ENCODE measurements around the gene CAV3. TPM values are rescaled to one million over a fixed set of nuclear protein-coding genes. Genes with fewer than 3 reads are reported as not detected.
"Not testable (repeated sequence)": the region's sequence is repeated elsewhere in the genome, so short reads cannot be mapped to it uniquely, and the experiment has no call there.

The CAV3 gene
- polyA plus RNA-seq (2013, experiment 1 of 2; ENCODE audit: insufficient read length) = 1.1 TPM
- 9.1 TPM for polyA plus RNA-seq (2013, experiment 2 of 2; ENCODE audit: insufficient read length)

DNA sequence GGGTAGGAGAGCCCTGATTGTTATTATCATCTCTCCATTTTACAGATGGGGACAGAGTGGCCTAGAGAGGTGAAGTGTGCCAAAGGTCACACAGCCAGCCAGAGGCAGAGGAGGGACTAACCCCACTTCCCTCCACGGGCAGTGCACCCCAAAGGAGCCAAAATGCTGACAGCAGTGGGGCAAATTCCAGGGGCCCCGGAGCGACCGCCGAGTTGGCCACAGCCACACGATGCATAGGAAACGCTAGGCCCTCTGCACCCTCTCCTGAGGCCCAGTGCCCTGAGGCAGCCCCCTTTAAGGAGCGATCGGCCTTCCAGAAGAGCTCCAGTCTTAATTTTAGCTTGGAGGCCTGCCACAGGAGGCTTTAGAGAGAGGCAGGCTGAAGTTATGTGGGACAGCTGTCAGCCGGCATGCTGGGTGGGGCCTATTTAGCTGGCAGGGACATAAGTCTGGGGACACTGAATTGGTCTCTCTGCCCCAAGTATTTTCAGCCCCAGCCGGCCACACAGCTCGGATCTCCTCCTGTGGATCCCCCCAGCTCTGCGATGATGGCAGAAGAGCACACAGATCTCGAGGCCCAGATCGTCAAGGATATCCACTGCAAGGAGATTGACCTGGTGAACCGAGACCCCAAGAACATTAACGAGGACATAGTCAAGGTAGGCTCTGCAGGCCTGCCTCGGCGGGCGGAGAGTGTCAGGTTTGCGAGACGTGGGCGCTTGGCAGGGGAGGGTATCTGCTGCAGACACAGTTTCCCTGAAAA lies at the start of gene CAV3:
Gene CAV3, plus strand, starts transcription at position 471 of the 763 bp plus-strand sequence. Its CDS starts 75 bp downstream, at position 546.
- no peak for DNase-seq

DNA sequence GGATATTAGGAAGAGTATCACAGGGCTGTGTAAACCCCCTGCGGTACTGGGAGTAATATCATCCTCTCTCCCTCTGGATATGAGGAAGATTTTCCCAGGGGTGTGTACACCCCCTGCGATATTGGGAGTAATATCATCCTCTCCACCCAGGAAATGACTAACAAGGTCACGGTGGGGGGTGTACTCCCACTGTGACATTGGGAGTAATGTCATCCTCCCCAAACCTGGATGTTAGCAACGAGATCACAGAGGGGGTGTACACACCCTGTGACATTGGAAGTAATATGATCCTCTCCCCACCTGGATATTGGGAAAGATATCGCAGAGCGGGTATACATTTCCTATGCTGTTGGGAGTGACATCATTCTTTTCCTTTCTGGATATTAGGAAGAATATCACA lies 48.6 kb upstream of the CAV3 start:
- DNase-seq = not testable (repeated sequence)

DNA sequence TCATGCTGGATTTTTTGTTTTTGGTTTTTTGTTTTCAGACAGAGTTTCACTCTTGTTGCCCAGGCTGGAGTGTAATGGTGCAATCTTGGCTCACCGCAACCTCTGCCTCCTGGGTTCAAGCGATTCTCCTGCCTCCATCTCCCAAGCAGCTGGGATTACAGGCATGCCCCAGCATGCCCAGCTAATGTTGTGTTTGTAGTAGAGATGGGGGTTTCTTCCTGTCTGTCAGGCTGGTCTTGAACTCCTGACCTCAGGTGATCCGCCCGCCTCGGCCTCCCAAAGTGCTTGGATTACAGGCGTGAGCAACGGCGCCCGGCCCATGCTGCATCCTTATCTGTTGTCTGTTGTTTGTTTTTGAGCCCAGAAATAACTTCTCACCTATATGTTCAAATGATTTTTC lies 42.3 kb upstream of the CAV3 start:
- not testable (repeated sequence) for DNase-seq

DNA sequence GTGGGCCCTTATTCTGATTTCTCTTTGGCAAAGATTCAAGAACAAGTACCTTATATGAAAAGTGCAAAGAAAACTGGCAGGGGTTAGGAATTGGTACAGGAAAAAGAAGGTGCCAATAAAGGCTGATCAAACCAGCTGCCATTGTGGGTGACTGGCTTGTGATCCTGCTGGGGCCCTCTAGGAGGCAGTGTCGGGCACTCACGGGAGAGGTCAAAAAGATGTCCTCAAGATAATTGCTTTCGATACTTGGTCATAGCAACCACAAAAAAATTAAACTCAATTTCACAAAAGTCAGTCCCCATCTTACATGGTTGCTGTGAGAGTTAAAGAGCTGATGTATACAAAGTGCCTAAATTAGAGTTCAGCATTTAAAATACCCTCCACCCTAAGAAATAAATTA lies 31.0 kb upstream of the CAV3 start:
- DNase-seq = no peak

DNA sequence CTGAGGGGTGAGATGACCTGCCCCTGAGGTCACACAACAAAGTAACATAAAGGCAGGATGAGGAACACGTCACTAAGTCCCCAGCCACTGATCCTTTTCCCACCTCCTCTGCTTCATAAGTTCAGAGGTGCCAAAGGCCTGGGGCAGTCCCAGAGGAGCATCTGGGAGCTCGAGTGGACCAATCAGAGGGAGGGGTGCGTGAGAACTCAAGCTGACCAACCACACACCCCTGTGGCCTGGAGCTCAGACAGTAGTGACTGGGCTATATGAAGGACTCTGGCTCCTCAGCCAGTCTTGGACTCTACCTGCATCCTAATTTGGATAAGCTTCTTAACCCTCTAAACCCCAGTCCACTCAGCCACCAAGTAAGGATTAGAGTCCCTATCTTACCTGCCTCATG lies 28.0 kb upstream of the CAV3 start:
- DNase-seq = no peak

DNA sequence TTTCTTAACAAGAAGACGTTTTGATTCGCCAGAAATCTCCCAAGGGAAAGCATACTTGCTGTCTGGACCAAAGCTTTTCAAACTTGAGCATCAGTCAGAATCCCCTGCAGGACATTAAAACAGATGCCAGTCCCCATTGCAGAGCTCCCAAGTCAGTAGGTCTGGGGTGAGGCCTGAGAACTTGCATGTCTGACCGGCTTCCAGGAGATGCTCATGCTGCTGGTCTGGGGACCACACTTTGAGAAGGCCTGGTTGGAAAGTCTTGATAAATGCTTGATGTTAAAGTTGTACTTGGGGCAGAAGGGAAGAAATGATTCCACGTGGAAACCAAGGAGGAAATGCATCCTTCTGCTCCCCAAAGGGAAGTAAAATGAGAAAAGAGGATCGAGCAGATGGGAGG lies 24.3 kb upstream of the CAV3 start:
- DNase-seq = peak; percentile 29

DNA sequence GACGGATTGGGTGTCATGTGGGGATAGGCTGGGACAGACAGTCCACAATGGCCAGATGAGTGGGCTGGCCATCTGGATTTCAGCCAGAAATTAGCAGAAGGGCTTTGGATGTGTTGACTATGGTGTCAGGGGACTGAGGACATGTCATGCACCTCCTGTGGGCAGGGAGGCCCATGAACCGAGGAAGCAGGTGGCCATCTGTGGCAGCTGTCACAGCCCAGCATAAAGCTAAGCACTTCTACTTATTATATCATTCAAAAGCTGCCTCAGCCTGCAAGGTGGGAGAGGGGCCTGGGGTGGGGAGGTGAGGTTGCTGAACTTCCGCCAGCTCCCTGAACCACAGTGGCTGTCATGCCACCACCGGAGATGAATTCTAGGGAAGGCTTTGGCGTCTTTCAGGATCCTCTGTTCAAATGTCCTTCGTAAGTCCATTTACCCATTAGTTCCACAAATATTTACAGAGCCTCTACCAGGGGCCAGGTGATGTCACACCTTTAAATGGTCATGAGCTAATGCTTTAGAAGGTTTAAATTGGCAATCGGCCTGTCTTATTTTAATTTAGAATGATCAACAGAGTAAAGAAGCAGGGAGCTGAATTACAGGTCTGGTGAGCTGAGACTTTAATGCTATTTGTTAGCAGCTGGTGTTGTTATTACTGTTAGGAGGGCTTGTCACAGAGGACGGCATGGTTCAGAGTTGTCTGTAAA lies 23.6 kb upstream of the CAV3 start:
- DNase-seq = no peak

DNA sequence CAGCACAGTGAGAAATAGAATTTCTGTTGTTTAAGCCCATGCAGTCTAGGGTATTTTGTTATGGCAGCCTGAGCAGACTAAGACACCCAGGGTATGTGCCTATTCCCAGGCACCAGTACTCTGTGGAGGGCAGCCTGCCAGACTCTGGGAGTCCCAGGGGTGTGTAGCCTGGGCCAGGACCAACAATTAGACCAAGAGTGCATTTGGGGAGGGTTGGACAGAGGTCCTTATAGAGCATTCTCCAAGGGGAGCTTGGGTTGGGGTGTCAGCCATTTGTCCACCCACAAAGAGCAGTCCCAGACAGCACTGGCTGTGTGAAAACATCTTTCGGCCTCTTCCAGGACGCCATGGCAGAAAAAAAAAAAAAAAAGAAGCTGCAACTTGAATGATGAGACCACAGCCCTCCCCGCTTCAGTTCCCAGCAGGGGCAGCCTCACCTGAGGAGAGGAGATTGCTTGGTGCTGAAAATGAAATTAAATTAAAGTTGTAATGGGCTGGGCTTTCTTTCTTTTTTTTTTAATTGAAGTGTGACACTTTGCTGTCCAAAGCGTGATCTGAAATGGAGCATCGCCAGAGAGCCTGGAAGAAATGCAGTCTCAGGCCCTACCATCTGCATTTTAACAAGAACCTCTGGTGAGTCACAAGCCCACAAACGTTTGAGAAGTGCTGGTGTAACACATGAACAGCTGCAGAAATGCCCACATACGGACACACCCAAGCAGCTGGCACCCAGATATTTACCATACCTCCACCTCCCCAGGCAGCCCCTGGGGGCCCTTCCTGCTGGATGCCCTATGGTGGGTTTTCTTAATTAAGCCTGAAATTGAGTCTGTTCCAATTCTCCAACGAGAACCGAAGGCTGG lies 21.3 kb upstream of the CAV3 start:
- DNase-seq = peak; percentile 66

DNA sequence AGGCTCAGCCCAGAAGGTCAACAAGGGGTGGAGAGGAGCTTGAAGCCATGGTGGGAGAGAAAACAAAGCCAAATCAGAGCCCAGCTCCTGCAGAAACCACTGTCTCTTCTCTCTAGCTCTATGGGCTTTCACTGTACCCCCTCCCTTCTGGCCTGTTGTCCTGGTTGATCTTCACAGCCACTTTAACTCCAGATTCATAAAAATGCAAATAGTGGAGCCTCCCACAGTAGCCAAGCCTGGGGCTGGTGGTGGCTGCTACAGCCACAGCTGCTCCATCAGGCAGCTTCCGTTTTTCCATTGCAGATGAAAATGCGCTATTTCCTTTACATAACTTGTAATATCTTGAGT lies 20.7 kb upstream of the CAV3 start:
- no peak for DNase-seq

DNA sequence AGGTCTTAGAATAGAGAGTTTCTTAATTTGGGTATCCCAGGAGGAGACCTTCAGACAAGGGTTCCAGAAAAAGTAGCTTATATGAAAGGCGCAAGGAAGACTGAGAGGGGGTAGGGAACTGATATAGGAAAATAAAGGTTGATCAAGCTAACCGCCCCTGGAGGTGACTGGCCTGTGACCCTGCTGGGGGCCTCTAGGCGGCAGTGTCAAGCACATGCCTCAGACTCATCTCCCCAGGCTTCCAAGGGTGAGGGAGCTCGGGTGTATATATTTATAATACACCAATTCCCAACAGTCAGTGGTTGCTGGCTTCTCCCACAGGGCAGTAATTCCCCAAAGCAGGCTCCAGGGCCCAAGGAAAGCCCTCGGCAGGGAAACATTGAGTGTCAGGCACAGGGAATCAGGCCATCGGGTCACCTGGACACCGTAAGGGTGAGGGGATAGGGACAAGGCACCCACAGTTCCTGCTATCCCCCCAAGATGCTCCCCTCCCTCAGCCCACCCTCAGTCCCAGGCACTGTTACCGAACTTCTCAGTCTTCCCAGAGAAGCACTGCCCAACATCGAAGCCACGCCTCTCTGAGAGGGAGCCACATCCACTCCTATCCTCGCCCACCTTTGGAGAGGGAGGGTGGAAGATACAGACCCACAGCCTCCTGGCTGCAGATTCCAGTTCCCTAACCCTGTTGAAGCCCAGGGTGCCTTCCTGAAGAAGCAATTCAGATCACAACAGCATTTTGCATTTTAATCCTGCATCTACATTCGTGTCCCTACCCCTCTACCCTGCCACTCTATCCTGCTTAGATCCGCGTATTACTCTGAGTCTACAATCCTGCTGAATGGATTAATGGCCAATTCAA lies 19.5 kb upstream of the CAV3 start:
- no peak for DNase-seq

DNA sequence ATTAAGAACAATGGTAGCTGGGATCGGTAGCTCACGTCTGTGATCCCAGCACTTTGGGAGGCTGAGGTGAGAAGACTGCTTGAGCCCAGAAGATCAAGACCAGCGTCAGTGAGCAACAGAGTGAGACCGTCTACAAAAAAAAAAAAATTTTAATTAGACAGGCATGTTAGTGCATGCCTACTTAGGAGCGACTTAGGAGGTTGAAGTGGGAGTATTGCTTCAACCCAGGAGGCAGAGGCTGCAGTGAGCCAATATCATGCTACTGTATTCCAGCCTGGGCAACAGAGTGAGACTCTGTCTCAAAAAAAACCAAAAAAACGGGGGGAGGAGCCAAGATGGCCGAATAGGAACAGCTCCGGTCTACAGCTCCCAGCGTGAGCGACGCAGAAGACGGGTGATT lies 17.8 kb upstream of the CAV3 start:
- DNase-seq = not testable (repeated sequence)

DNA sequence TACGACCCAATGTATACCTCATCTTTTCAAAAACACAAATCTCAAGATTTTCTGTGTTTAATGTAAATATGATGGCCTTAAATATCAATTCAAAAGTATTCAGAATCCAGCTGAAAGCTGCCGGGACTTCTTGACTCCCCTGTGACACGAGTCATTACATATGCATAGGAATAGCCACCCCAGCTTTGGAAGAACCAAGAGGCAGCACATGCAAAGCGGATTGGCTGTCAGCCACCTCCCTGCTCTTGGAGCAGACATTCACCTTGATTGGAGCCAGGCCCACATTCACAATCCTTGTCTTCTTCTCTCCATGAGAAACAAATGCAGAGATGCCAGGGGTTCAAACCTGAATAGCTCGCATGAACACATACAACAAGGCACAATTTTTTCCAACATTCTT lies 10.8 kb upstream of the CAV3 start:
- no peak for DNase-seq

DNA sequence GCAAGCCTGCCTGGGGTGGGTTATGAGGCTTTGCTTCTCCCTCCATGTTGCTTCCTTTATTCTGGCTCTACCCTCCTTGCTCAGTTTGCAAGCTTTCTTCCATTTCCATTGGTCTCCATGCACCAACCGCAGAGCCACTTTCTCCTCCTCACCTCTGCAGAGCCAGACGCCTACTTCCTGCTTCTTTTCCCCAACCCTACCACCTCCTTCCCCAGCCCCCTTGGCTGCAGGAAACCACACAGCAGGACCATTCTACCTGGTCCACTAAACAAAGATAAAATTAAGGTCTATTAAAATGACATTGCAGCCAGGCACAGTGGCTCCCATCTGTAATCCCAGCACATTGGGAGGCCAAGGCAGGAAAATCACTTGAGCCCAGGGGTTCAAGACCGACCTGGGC lies 10.0 kb upstream of the CAV3 start:
- no peak for DNase-seq

DNA sequence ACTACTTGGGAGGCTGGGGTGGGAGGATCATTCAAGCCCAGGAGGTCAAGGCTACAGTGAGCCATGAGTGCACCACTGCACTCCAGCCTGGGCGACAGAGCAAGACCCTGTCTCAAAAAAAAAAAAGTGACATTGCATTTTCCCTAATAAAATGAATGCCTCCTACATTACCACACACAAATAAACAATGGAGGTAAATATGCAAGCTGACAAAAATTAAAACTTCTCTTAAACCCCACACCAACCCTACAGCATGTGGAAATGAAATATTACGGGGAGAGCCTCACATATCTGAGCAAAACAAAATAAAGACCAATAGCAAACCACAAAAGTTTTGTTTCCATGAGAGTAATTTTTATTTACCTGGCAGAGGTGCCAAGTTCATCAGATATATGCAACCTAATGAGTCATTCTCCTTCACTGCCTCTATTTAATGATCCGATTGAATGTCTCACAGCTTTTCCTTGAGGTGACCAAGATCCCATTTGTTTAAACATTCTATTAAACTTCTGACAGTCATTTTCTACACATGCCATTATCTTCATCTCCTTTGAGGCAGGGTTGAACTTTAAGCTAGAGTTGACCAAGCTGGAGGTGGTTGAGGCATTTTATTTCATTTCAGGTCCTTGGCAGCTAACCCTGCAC lies 9.4 kb upstream of the CAV3 start:
- no peak for DNase-seq

DNA sequence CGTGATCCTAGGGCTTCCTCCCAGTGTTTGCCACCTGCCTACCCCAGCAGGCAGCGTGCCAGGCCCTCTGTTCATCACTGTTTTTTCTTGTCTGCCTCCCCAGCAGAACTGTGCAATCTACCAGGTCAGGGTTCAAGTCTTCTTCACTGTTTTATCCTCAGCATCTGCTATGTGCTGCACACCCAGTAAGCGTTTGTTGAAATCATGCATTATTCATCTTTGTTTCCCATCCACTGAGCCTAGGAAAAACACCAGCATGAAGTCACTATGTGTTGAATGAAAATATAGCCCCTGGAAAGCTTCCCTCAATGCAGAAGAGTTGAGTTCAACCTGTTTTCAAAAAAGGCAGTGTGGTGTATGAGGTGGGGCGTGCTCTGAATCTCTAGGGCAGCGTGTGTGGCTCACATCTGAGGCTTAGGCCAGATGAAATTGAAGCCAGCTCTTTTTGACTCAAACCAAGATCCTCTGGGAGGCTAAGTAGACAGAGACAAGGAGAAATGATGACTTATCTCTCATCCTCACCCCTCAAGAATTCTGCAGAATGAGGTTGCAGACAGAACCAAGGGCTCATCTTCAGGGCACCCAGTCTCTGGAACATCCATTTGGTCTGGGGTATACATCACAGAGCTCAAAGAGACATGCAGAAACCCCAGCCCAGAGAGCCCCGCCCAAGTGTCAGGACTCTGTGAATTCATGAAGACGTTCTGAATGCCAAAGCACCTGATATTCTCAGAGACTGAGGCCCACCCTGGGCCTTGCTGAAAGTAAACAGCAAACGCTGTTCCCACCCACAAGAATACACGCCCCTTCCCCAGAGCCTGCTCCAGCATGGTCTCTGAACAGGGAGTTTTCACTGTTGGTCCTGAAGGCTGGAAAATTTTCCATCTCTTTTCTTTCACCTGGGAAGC lies 5.7 kb upstream of the CAV3 start:
- no peak for DNase-seq

DNA sequence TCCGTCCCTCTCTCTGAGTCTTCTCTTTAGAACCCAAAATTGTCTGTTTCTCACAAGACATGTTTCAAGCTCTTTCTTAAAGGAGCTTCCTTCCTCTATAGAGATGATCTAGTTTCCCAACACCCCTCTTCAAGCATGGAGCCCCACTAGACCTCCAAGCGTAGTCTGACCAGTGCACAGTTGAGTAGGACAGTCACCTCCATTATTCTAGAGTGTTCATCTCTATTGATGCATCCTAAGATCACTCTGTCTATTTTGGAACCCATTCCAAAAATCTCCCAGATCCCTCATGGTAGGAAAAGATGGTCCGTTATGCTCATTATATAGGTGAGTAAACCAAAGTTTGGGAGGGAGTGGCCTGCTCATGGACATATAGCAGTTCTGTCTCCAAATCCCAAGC lies 4.1 kb upstream of the CAV3 start:
- no peak for DNase-seq

DNA sequence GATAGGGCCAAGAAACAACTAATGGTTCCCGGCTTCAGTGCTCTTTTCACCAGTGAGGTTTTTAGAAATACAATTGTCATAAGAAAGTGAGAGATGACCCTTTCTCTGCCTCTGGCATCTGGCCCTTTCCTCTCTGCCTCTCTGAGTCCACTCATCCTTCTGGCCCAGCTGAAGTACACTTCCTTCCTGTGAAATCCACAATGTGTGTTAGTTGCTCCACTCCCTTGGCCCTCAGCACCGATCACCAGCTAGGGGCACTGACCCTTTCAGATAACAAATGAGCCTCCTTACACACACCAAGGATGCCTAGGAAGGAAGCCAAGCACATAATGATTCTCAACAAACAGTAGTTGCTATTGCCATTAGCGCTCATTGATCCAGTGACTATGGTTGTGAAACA lies 2.9 kb upstream of the CAV3 start:
- DNase-seq = no peak

DNA sequence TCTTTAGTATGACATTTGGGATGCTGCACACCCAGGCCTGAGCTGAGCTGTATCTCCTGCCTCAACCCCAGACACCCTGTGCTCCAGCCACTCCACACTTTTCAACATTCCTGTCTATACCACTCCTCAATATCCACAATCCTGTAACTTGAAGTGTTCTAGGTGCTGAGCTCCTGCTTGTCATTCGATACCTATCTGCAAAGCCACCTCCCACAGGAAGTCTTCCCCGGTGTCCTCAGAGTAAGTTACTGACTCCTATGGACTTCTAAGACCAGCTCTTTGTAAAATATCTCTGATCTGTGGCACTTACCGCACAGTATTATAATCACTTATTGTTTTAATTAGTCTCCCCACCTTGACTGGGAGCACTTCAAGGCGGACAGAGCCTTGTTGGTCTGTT lies 1.2 kb upstream of the CAV3 start:
- DNase-seq = no peak

DNA sequence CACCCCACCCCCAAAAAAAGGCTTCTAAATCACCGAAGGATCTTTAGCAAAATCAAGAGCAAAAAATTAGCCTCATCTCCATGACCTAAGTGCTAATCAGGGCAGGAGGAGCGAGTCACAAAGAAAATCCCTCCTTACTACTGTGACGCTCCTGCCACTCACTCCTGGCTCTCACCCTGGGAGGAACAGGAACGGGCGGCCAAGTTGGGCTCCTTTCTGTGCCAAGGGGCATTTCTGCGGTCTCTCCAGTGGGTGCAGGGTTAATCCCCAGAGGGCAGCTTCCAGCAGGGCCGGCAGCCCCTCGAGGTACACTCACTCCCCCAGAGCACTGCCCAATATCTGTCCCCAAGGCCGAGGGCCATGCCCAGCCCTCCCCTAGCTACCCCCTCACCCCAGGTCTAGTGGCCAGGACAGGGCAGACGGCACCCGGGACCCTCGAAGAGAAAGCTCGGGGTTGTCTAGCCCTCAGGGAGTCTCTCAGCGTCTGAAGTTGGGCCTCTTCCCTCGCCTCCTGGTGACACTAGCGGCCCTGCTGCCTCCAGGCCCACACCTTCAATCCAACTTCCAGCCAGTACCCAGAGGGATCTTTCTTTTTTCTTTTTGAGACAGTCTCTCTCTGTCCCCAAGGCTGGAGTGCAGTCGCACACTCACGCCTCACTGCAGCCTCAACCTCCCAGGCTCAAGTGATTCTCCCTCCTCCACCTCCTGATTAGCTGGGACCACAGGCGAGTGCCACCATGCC lies 706 bp downstream of the CAV3 start:
- no peak for DNase-seq

DNA sequence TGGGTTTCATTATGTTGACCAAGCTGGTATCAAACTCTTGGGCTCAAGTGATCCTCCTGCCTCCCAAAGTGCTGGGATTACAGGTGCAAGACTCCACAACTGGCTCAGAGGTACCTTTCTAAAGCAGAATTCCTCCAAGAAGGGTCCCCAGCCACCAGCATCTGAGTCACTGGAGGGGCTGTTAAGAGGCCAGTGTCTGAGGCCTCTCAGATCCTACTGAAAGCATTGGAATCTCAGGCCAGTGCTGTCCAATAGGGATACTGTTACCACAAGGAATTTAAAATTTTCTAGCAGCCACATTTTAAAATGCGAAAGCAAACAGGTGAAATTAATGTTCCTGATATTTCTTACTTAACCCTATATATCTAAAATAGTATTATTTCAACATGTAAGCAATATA lies 1.3 kb downstream of the CAV3 start:
- no peak for DNase-seq

Measured in fibroblast of skin of scalp (primary cell).